ENCODE results near the gene ERBB4. TPM values are rescaled to one million over a fixed set of nuclear protein-coding genes. Genes with fewer than 3 reads are reported as not detected.
A peak's percentile ranks its signal among the peaks of the same experiment; 100 is the strongest.

The ERBB4 gene
- total RNA-seq, 1 donor from 2014 or later, result 8.3 TPM

DNA sequence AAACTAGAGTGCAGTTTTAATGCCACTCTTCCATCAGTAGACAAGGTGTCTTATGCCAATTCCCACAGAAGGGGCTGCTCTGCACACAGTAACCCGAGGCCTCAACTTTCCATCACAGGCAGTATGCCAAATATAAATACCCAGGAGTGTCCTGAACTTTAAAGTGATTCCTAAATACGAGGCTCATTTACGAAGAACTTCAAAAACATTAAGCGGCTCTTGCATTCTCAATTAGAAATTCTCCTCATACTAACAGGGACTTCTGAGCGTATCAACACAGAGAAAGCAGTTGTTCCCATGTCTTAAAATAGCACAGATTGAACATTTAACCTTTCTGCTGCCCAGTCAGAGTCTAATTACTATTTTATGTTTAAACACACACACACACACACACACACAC, 638.6 kb downstream of the ERBB4 start:
- Histone ChIP-seq H3K4me3 (peak overlapping the region; percentile 33), H3K27me3 (ENCODE audit: low read depth) (no peaks in the 10 kb centered on the region), H3K36me3 (no peaks in the 10 kb centered on the region), H3K4me1 (peaks cover 39% of the 10 kb centered on the region), H3K9me3 (replicated peaks) (no peaks in the 10 kb centered on the region), H3K27ac (replicated peaks) (peak overlapping the region; percentile 82)
- intact Hi-C loops (cut with micrococcal nuclease), result no loop called here
- TF ChIP-seq, protein P1, sequence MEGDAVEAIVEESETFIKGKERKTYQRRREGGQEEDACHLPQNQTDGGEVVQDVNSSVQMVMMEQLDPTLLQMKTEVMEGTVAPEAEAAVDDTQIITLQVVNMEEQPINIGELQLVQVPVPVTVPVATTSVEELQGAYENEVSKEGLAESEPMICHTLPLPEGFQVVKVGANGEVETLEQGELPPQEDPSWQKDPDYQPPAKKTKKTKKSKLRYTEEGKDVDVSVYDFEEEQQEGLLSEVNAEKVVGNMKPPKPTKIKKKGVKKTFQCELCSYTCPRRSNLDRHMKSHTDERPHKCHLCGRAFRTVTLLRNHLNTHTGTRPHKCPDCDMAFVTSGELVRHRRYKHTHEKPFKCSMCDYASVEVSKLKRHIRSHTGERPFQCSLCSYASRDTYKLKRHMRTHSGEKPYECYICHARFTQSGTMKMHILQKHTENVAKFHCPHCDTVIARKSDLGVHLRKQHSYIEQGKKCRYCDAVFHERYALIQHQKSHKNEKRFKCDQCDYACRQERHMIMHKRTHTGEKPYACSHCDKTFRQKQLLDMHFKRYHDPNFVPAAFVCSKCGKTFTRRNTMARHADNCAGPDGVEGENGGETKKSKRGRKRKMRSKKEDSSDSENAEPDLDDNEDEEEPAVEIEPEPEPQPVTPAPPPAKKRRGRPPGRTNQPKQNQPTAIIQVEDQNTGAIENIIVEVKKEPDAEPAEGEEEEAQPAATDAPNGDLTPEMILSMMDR (IDR thresholded peaks at IDR 0.05; ENCODE audit: borderline replicate concordance), result no peak
- DNase-seq, result no peak

DNA sequence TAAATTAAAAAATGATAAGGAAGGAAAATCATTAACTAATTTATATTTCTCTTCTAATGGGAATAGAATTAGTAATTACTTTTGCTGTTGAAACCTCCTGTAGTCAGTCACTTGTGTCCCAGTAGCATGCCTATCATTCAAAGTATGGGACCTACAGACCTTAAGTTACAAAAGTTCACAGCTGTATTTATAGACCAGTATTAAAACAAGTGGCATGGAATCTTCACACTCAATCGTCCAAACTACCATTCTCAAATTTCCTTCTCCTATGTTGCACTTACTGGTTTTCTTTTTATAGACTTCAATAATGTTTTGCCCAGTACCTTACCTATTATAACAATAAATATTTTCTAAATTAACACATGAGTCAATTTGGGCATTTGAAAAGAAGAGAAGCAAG, 639.9 kb downstream of the ERBB4 start:
- no peak overlapping the region for H3K4me3 ChIP-seq
- intact Hi-C loops (cut with micrococcal nuclease), result no loop called here

DNA sequence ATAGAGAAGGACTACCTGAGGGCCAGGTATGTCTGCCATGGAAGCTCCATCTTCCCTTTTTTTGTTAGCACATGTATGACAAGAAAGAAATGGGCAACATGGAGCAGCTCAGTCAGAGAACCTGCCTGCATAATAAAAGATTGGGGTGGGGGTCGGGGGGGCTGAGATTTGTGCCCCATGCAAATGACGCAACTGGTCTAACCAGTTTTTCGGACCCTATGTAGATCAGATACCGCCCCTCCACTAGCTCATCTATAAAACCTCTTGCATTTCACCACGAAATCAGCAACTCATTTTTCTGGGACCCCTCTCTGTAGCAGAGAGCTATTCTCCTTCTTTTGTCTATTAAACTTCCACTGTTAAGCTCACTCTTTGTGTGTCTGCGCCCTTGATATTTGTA, 657.2 kb downstream of the ERBB4 start:
- Histone ChIP-seq H3K27me3 (ENCODE audit: low read depth) (no peaks in the 10 kb centered on the region), H3K4me1 (no peaks in the 10 kb centered on the region), H3K27ac (replicated peaks) (no peak overlapping the region), H3K36me3 (no peaks in the 10 kb centered on the region), H3K9me3 (replicated peaks) (no peaks in the 10 kb centered on the region), H3K4me3 (no peak overlapping the region)
- intact Hi-C loops (cut with micrococcal nuclease), result no loop called here
- TF ChIP-seq, protein P1 (IDR thresholded peaks at IDR 0.05; ENCODE audit: borderline replicate concordance), result no peak
- no peak for DNase-seq

More for the DNA sequence above, 639.9 kb downstream of the ERBB4 start:
- H3K27me3 ChIP-seq (ENCODE audit: low read depth), result no peaks in the 10 kb centered on the region
- DNase-seq, result no peak
- H3K36me3 ChIP-seq, result no peaks in the 10 kb centered on the region
- TF ChIP-seq, protein P1 (IDR thresholded peaks at IDR 0.05; ENCODE audit: borderline replicate concordance), result no peak
- H3K27ac ChIP-seq (replicated peaks), result peak overlapping the region; percentile 29
- H3K9me3 ChIP-seq (replicated peaks), result no peaks in the 10 kb centered on the region
- peaks cover 33% of the 10 kb centered on the region for H3K4me1 ChIP-seq

DNA sequence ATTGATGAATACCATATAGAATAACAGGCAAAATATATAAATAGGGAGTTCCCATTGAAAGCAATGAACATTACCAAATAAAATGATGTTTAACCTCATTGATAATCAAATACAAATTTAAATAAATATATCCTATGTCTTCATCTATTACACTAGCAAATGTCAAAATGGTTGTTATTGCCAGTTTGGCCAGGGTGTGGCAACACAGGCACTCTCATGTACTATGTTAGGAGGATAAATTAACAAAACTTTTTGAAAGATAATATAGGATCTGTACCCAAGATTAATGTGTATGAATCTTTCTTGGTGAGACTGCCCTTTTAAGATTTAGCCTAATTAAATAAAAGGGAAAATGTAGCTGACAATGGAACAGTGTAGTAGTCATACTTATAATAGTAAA, 659.3 kb downstream of the ERBB4 start:
- TF ChIP-seq, protein P1 (IDR thresholded peaks at IDR 0.05; ENCODE audit: borderline replicate concordance), result peak; percentile 45
- intact Hi-C loops (cut with micrococcal nuclease), result no loop called here

DNA sequence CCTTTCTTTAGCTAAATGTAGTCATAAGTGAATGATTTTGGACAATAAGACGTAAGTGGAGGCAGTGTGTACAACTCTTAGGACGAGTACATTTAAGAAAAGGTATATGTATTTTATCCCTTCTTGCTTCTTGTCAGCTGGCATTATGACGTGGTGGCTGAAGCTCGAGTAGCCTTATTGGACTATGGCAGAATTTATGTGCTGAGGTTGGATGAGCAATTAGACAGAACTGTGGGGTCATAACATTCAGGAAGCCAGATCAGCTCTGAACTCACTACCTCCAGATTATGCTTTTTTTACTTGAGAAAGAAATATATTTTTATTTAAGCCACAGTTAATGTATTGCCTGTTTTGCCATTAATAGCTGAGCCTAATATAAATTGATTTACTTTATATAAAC, 661.5 kb downstream of the ERBB4 start:
- no peaks in the 10 kb centered on the region for H3K9me3 ChIP-seq (replicated peaks)
- intact Hi-C loops (cut with micrococcal nuclease), result no loop called here
- DNase-seq, result no peak

More for the DNA sequence above, 659.3 kb downstream of the ERBB4 start:
- H3K27ac ChIP-seq (replicated peaks), result no peak overlapping the region
- H3K36me3 ChIP-seq, result no peaks in the 10 kb centered on the region
- H3K27me3 ChIP-seq (ENCODE audit: low read depth), result no peaks in the 10 kb centered on the region
- no peak overlapping the region for H3K4me3 ChIP-seq
- H3K4me1 ChIP-seq, result no peaks in the 10 kb centered on the region
- no peak for DNase-seq
- no peaks in the 10 kb centered on the region for H3K9me3 ChIP-seq (replicated peaks)

More for the DNA sequence above, 661.5 kb downstream of the ERBB4 start:
- Histone ChIP-seq H3K27ac (replicated peaks) (no peak overlapping the region), H3K4me1 (no peaks in the 10 kb centered on the region), H3K36me3 (no peaks in the 10 kb centered on the region), H3K4me3 (no peak overlapping the region), H3K27me3 (ENCODE audit: low read depth) (no peaks in the 10 kb centered on the region)
- TF ChIP-seq, protein P1 (IDR thresholded peaks at IDR 0.05; ENCODE audit: borderline replicate concordance), result no peak
